GM23338 (cell line): ENCODE results near the gene LRP1-AS. TPM values are rescaled to one million over a fixed set of nuclear protein-coding genes. Genes with fewer than 3 reads are reported as not detected.

Experiments
- ATAC-seq: fragments of 200-7000 bp; cut with Tn5 transposase; 3 replicates; pipeline ENCODE4 v1.9.1; 2020
- DNase-seq: peaks from one replicate; pipeline ENCODE4 v3.0.0-alpha.2; 2015; ENCODE audit warnings: low spot score
- H2AFZ ChIP-seq: fragments of 200-600 bp; sonication (generic); 2 replicates; pipeline ENCODE4 v1.8.0; 2016; ENCODE audit warnings: antibody characterized with exemption, mild to moderate bottlenecking, moderate library complexity
- H3F3A ChIP-seq: fragments of 200-600 bp; sonication (generic); replicated peaks from 2 replicates; pipeline ENCODE4 v1.8.0; 2017; ENCODE audit warnings: antibody characterized with exemption, mixed run types, low read depth
- H3K27ac ChIP-seq: fragments of 200-600 bp; sonication (generic); 2 replicates; pipeline ENCODE4 v1.6.1; 2016; ENCODE audit warnings: low read depth
- H3K27me3 ChIP-seq: fragments of 200-600 bp; sonication (generic); 2 replicates; pipeline ENCODE4 v1.8.0; 2016; ENCODE audit warnings: mild to moderate bottlenecking, mixed run types, moderate library complexity; ENCODE audit not compliant: insufficient read depth
- H3K36me3 ChIP-seq: fragments of 200-600 bp; sonication (generic); 2 replicates; pipeline ENCODE4 v1.8.0; 2016; ENCODE audit warnings: mild to moderate bottlenecking; ENCODE audit not compliant: insufficient read depth
- H3K4me1 ChIP-seq: fragments of 200-600 bp; sonication (generic); 2 replicates; pipeline ENCODE4 v1.8.0; 2016; ENCODE audit warnings: mild to moderate bottlenecking, moderate library complexity; ENCODE audit not compliant: insufficient read depth
- H3K4me2 ChIP-seq: fragments of 200-600 bp; sonication (generic); 2 replicates; pipeline ENCODE4 v1.7.1; 2017; ENCODE audit warnings: mixed run types
- H3K4me3 ChIP-seq: fragments of 200-600 bp; sonication (generic); 2 replicates; pipeline ENCODE4 v1.6.1; 2016; ENCODE audit warnings: mixed run types
- H3K79me2 ChIP-seq: fragments of 200-600 bp; sonication (generic); replicated peaks from 2 replicates; pipeline ENCODE4 v1.8.0; 2017; ENCODE audit warnings: mild to moderate bottlenecking; ENCODE audit not compliant: insufficient read depth
- H3K9me2 ChIP-seq: fragments of 200-600 bp; sonication (generic); 2 replicates; pipeline ENCODE4 v1.8.0; 2017; ENCODE audit not compliant: insufficient read depth
- H4K20me1 ChIP-seq: fragments of 200-600 bp; sonication (generic); replicated peaks from 2 replicates; pipeline ENCODE4 v1.8.0; 2017; ENCODE audit warnings: mild to moderate bottlenecking; ENCODE audit not compliant: insufficient read depth
- H3K27ac Mint-ChIP-seq: 2 replicates; pipeline ENCODE4 v1.8.0; 2020; ENCODE audit warnings: inconsistent platforms, mild to moderate bottlenecking, moderate library complexity, mixed read lengths
- H3K27me3 Mint-ChIP-seq: 3 replicates; pipeline ENCODE4 v1.8.0; 2022; ENCODE audit warnings: low read depth, mild to moderate bottlenecking, moderate library complexity, mixed read lengths, inconsistent platforms; ENCODE audit not compliant: insufficient read depth, poor library complexity
- H3K36me3 Mint-ChIP-seq: 3 replicates; pipeline ENCODE4 v1.8.0; 2021; ENCODE audit warnings: low read depth, mild to moderate bottlenecking, inconsistent platforms, moderate library complexity, mixed read lengths
- H3K4me1 Mint-ChIP-seq: 3 replicates; pipeline ENCODE4 v1.8.0; 2020; ENCODE audit warnings: mild to moderate bottlenecking, inconsistent platforms, mixed read lengths
- H3K4me3 Mint-ChIP-seq: 3 replicates; pipeline ENCODE4 v1.8.0; 2021; ENCODE audit warnings: moderate library complexity, mild to moderate bottlenecking, inconsistent platforms, mixed read lengths
- H3K9me3 Mint-ChIP-seq: 3 replicates; pipeline ENCODE4 v1.8.0; 2020; ENCODE audit warnings: moderate library complexity, mild to moderate bottlenecking, inconsistent platforms, mixed read lengths
- CREB1 ChIP-seq: fragments of 250-450 bp; sonication (Bioruptor Pico); IDR thresholded peaks from 2 replicates; pipeline ENCODE4 v1.5.0; 2020; ENCODE audit warnings: low read depth, mild to moderate bottlenecking, moderate library complexity
- CTCF ChIP-seq, 2 experiments: fragments of 200-600 bp in 1 of 2; sonication (generic) in 1 of 2; conservative IDR thresholded peaks; 2 replicates each; pipeline versions ENCODE4 v1.5.1 to v1.6.1; 2016 to 2017; ENCODE audit warnings: antibody characterized with exemption in 2 of 2, low read depth in 2 of 2, mild to moderate bottlenecking in 2 of 2, moderate library complexity in 1 of 2
- ETS1 ChIP-seq: IDR thresholded peaks from 2 replicates; pipeline ENCODE4 v1.6.1; 2016; ENCODE audit warnings: antibody characterized with exemption
- EZH2 ChIP-seq: fragments of 200-600 bp; sonication (generic); IDR thresholded peaks from one replicate; pipeline ENCODE4 v1.8.0; 2017; ENCODE audit warnings: antibody characterized with exemption, mild to moderate bottlenecking, low read depth; ENCODE audit not compliant: unreplicated experiment
- JUNB ChIP-seq: IDR thresholded peaks from one replicate; pipeline ENCODE4 v1.6.1; 2016; ENCODE audit warnings: antibody characterized with exemption; ENCODE audit not compliant: unreplicated experiment
- NANOG ChIP-seq: IDR thresholded peaks from 2 replicates; pipeline ENCODE4 v1.6.1; 2016; ENCODE audit warnings: antibody characterized with exemption, borderline replicate concordance
- POLR2AphosphoS5 ChIP-seq: IDR thresholded peaks from 2 replicates; pipeline ENCODE4 v1.6.1; 2016; ENCODE audit warnings: antibody characterized with exemption, low read depth
- REST ChIP-seq: IDR thresholded peaks from one replicate; pipeline ENCODE4 v1.6.1; 2018; ENCODE audit warnings: antibody characterized with exemption; ENCODE audit not compliant: unreplicated experiment
- STAT1 ChIP-seq: IDR thresholded peaks from one replicate; pipeline ENCODE4 v1.6.1; 2016; ENCODE audit warnings: antibody characterized with exemption; ENCODE audit not compliant: unreplicated experiment
- ZNF462 ChIP-seq: fragments of 250-450 bp; sonication (Bioruptor Pico); IDR thresholded peaks from 2 replicates; pipeline ENCODE4 v1.5.0; 2020; ENCODE audit warnings: mild to moderate bottlenecking, moderate library complexity
- polyA plus RNA-seq: library from polyadenylated mRNA; unstranded; fragments of >200 nt; fragmentation: Nextera tagmentation; extraction: Ambion mirVana; gene quantifications from 2 replicates; pipeline ENCODE4 v1.2.1, GENCODE V29; 2016
- total RNA-seq: library from RNA; depleted of rRNA; stranded (reverse); fragments of >200 nt; shearing (Covaris generic); gene quantifications from 2 replicates; pipeline ENCODE4 v1.2.3, GENCODE V29; 2014

The LRP1-AS gene
- total and polyA plus RNA-seq, 2 experiments from 2014 or later, result 0.86 TPM; not detected in 1

GRCh38 chr12:57105011-57105753, 42.2 kb downstream of the LRP1-AS start (continued):
- TF ChIP-seq REST, result no peak
- TF ChIP-seq JUNB, result no peak

DNA sequence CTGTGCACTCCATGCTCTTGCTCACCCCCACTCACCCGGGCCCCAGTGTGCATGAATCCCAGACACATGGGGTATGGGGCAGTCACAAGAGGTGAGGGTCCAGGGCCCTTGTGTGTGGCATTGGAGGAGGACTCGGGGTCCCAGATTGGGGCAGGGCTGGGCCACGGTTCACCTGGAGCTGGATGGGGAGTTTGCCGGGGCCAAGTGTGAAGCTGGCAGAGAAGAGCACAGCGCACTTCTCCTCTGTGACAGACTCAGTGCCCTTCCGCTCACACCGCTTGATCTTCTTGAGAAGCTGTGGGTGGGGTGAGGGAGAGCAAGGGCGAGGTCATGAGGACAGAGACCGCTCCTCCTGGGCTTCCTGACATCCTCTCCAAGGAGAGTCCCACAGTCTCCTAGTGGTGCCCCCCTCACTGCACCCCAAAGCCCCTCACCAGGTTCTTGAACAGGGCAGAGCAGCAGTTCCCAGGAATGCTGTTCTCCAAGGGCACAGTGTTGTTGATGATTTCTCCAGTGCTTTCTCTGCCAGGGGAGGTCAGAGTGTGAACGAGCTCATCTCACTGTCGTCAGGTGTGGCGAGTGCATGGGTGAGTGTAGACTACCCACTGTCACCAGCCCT, 43.0 kb downstream of the LRP1-AS start:
- H3K4me1 Mint-ChIP-seq, result peaks cover 4% of the 10 kb centered on the region
- Histone ChIP-seq H3K27ac (no peak overlapping the region), H2AFZ (no peak overlapping the region), H3F3A (no peaks in the 10 kb centered on the region), H3K4me3 (no peak overlapping the region), H3K4me2 (no peak overlapping the region), H3K9me2 (no peaks in the 10 kb centered on the region), H3K79me2 (peaks cover 7% of the 10 kb centered on the region), H4K20me1 (no peaks in the 10 kb centered on the region), H3K4me1 (peaks cover 3% of the 10 kb centered on the region; the same call in 1 of the 2 replicates), H3K36me3 (no peaks in the 10 kb centered on the region), H3K27me3 (no peaks in the 10 kb centered on the region)
- no peak overlapping the region for H3K27ac Mint-ChIP-seq
- H3K9me3 Mint-ChIP-seq, result no peaks in the 10 kb centered on the region
- peaks cover 6% of the 10 kb centered on the region for H3K27me3 Mint-ChIP-seq
- H3K4me3 Mint-ChIP-seq, result no peak overlapping the region
- DNase-seq (no peak), ATAC-seq (no peak)
- H3K36me3 Mint-ChIP-seq, result peaks cover 32% of the 10 kb centered on the region
- no peak for TF ChIP-seq ZNF462
- TF ChIP-seq EZH2, result no peak
- TF ChIP-seq ETS1, result no peak
- no peak for TF ChIP-seq NANOG
- TF ChIP-seq POLR2AphosphoS5, result no peak
- TF ChIP-seq STAT1, result no peak
- TF ChIP-seq CTCF (conservative IDR thresholded peaks at IDR 0.05; ENCODE audit: low read depth in 2 of 2), result no peak
- TF ChIP-seq JUNB, result no peak
- no peak for TF ChIP-seq CREB1 (CRISPR knock-in tag)
